Astrocyte (in vitro differentiated cells and primary cell): ENCODE data around the gene CACNA1C.

Experiments used
- EZH2 ChIP-seq: IDR thresholded peaks from 2 replicates; pipeline ENCODE4 v1.6.1; 2012; ENCODE audit warnings: mild to moderate bottlenecking, low read length, inconsistent platforms; ENCODE audit not compliant: insufficient read depth
- TF ChIP-seq, protein P1 (sequence below): IDR thresholded peaks from 2 replicates; pipeline ENCODE4 v1.5.1; 2011; ENCODE audit warnings: low read depth, mild to moderate bottlenecking, inconsistent platforms, low read length, moderate library complexity; ENCODE audit not compliant: insufficient read depth

DNA sequence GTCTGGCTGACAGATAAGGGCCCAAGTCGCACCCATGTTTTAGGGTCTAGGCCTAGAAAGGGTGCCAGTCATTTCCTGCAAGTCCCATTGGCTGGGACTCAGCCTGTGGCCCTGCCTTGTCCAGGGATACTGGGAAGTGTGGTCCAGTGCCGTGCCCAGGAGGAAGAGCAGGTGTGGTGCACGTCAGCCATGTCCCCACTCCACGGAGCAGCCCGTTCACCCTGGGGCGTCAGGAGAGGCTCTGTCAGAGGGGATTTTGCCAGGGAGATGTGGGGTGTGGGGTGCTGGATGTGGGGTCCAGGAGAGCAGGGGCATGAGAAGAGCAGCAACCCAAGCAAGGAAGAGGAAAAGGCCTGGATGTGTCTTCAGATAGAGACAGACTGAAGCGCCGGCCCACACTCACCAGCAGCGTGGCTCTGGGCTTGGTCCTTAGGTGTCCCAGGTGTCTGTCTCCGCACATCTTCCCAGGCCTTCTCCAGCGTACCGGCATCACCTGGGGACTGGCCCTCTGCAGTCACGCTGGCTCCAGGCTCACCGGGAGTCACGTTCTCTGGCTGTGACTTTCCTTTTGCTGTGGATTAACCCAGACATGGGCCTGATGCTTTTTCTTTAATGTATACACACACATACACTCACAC is 138.2 kb downstream of the CACNA1C start:
- TF ChIP-seq, protein P1, sequence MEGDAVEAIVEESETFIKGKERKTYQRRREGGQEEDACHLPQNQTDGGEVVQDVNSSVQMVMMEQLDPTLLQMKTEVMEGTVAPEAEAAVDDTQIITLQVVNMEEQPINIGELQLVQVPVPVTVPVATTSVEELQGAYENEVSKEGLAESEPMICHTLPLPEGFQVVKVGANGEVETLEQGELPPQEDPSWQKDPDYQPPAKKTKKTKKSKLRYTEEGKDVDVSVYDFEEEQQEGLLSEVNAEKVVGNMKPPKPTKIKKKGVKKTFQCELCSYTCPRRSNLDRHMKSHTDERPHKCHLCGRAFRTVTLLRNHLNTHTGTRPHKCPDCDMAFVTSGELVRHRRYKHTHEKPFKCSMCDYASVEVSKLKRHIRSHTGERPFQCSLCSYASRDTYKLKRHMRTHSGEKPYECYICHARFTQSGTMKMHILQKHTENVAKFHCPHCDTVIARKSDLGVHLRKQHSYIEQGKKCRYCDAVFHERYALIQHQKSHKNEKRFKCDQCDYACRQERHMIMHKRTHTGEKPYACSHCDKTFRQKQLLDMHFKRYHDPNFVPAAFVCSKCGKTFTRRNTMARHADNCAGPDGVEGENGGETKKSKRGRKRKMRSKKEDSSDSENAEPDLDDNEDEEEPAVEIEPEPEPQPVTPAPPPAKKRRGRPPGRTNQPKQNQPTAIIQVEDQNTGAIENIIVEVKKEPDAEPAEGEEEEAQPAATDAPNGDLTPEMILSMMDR, result no peak
- no peak for TF ChIP-seq EZH2
